DMS79 treated with DMSO at 0.1 percent for 48 hours (cell line): ENCODE results near the gene CLIC4.
"Not testable (repeated sequence)": the region's sequence is repeated elsewhere in the genome, so short reads cannot be mapped to it uniquely, and the experiment has no call there.

ENCODE experiments used
- DNase-seq: peaks from one replicate; lab custom pipeline; 2025; lab: John Stamatoyannopoulos, UW

Gene CLIC4

DNA sequence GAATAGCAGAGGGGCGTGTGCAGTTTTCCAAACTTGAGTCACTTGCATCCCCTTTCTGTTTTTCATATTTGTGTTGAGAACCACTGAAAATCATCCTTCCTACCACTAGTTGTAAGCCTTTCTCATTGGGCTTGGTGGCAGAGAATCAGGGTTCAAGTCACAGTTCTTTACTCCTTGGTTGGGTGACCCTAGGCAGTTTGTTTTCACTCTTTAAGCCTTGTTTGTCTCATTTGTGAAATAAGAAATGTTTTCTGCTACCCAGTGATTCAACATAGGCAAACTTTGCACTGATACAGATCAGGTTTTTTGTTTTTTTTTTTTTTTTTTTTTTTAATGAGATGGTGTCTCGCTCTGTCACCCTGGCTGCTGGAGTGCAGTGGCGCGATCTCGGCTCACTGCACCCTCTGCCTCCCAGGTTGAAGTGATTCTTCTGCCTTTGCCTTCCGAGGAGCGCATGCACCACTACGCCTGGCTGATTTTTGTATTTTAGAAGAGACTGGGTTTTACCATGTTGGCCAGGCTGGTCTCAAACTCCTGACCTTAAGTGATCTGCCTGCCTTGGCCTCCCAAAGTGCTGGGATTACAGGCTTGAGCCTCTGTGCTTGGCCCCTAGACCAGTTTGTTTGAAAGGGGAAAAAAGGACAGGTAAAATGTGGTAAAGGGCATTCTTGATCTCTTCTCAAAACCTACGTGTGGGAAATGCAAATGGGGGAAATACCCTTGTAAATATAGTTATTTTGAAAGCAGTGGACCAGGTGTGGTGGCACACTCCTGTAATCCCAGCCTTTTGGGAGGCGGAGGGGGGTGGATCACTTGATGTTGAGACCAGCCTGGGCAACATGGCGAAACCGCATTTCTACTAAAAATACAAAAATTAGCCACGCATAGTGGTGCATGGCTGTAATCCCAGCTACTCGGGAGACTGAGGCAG, 3.2 kb downstream of the CLIC4 start:
- no peak for DNase-seq

- no peak for DNase-seq
These were observed 4.0 kb downstream of the CLIC4 start for GRCh38 chr1:24749252-24749651.

DNA sequence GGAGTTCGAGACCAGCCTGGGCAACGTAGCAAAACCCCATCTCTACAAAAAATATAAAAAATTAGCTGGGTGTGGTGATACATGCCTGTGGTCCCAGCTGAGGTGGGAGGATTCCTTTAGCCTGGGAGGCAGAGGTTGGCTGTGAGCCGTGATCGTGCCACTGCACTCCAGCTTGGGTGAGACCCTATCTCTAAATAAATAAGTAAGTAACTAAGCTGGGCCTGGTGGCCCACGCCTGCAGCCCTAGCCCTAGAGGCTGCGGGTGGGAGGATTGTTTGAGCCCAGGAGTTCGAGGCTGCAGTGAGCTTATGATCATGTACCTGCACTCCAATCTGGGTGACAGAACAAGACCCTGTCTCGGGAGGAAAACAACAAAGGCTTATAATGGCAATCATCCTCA, 4.6 kb downstream of the CLIC4 start:
- no peak for DNase-seq

- DNase-seq = no peak
These were observed 6.6 kb downstream of the CLIC4 start for GRCh38 chr1:24751833-24752232.

GRCh38 chr1:24752305-24752704, 7.1 kb downstream of the CLIC4 start:
- DNase-seq = no peak

DNA sequence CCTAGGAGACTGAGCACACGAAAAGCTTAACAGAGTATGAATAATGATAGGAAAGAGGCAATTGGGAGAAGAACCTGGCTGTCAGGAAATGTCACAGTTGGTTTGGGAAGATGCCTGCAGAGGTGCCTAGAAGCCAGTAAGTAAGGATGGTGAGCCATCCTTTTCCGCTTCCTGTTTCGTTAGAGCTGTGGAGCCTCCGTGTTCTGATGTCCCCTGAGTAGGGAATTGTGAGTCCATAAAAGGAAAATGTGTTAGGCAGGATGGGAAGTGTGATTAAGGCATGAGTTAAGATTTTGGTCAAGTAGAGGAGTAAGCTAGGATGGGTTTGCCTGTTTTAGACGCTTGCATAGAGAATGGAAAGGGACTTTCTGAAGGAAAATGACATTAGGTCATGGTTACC, 9.0 kb downstream of the CLIC4 start:
- no peak for DNase-seq

GRCh38 chr1:24755323-24755722, 10.1 kb downstream of the CLIC4 start:
- not testable (repeated sequence) for DNase-seq

DNA sequence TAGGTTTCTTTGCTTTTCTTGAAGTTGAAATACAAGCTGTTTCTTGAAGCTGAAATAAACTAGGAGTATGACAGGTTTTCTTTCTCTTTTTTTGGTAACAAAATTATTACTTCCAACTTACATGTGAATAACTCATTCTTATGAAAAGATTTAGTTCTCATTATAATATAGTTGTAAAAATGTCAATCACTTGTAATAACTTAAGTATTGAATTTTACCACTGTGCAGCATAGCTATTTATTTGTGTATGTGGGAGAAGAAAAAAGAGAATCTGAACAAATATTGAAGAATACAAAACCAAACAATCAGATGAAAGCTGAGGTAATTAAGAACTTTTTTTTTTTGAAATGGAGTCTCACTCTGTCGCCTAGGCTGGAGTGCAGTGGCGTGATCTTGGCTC, 11.1 kb downstream of the CLIC4 start:
- no peak for DNase-seq

- DNase-seq = no peak
These were observed 14.2 kb downstream of the CLIC4 start for GRCh38 chr1:24759492-24759891.

DNA sequence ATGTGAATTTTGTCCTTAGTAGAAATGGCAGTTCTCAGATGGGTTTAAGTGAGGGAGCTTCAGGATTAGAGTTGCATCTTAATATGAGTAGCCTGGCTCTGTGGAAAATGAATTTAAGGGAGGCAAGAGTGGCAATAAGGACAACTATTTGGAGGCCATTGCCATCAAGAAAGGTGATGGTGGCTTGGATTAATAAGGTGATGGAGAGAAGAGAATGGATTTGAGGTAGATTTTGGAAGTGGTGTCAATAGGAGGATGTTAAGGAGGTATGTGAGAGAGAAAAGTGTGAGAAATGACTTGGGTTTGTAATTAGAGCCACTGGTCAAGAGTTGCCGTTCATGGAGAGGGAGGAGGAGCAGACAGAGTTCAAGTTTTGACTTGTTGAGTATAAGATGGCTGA, 16.3 kb downstream of the CLIC4 start:
- no peak for DNase-seq

GRCh38 chr1:24762133-24762676, 17.0 kb downstream of the CLIC4 start:
- no peak for DNase-seq

GRCh38 chr1:24763671-24764070, 18.4 kb downstream of the CLIC4 start:
- no peak for DNase-seq

DNA sequence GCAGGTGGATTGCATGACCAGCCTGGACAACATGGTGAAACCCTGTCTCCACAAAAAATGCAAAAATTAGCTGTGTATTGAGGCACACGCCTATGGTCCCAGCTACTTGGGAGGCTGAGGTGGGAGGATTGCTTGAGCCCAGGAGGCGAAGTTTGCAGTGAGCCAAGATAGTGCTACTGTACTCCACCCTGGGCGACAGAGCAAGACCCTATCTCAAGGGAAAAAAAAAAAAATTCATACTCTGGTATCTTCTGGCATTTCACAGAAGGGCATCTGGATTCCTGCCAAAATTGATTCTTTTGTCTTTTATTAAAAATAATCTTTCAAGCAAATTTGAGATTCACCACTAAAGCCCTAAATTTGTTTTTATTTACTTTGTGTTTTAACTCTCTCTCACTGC, 19.2 kb downstream of the CLIC4 start:
- DNase-seq = no peak

GRCh38 chr1:24764848-24765247, 19.6 kb downstream of the CLIC4 start:
- no peak for DNase-seq

DNA sequence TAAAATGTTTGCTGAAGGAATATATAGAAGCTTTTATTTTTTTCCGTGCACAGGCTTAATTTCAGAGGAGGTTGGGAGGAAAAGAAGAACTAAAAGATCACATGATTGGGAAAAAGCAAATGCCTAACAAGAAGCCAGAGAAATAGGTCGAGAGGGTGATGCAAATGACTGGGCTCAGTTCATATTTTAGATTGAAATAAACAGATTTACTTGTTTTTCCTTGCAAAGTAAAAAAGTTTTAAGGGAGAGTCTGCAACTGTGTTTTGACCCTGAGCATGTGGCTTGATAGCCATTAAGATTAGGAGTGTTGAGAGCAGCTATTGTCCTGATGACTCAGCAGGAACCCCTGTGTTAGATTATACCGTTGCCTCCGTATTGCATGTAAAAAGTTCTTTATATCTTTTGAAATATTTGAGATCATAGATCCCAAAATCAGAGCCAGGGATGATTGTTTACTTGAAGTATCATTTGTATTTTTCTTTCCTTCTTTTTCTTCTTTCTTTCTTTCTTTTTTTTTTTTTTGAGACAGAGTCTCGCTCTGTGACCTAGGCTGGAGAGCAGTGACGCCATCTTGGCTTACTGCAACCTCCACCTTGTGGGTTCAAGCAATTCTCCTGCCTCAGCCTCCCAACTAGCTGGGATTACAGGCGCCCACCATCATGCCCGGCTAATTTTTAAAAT, 20.2 kb downstream of the CLIC4 start:
- no peak for DNase-seq

DNA sequence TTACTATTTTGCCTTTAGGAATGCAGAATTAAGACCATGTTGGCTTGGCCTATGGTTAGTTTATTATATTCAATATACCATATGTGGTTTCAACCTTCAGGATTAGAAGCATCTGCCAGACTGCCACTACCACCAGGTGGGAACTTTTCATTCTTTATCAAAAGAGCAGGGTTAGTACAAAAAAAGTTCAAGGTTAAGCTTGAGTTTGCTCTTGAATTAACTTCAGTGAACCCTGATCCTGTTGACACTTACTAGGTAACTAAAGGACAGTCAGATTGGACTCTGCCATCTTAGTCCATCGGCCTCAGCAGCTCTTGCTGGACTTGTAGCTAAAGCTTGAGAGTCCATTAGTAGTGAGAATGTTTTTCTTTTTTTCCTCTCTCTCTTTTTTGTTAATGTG, 22.1 kb downstream of the CLIC4 start:
- no peak for DNase-seq

DNA sequence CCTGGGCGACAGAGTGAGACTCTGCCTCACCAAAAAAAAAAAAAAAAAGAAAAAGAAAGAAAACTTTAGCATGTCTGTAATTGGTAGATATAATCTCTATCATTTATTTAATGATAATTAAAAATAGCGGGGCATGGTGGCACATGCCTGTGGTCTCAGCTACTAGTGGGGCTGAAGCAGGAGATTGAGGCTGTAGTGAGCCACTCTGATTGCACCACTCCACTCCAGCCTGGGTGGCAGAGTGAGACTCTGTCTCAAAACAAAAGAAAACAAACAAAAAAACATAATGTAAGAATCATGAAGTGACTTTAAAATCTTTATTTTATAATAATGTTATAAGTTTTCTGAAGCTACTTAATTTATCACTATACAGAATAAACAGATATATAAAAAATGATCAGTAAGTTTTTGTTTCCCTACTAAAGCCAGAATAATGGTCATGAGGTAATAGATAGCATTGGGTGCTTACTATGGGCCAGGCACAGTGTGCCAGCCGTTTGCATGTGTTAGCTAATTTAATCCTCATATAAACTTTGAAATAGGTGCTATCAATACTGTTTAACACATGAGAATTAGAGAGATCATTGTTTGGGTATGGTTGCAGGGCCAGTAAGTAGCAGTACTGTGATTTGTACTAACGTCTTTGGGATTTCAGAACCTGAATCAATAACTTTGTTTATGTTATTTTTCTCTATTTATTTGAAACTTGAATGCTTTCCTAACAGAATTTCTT, 23.8 kb downstream of the CLIC4 start:
- DNase-seq = no peak

DNA sequence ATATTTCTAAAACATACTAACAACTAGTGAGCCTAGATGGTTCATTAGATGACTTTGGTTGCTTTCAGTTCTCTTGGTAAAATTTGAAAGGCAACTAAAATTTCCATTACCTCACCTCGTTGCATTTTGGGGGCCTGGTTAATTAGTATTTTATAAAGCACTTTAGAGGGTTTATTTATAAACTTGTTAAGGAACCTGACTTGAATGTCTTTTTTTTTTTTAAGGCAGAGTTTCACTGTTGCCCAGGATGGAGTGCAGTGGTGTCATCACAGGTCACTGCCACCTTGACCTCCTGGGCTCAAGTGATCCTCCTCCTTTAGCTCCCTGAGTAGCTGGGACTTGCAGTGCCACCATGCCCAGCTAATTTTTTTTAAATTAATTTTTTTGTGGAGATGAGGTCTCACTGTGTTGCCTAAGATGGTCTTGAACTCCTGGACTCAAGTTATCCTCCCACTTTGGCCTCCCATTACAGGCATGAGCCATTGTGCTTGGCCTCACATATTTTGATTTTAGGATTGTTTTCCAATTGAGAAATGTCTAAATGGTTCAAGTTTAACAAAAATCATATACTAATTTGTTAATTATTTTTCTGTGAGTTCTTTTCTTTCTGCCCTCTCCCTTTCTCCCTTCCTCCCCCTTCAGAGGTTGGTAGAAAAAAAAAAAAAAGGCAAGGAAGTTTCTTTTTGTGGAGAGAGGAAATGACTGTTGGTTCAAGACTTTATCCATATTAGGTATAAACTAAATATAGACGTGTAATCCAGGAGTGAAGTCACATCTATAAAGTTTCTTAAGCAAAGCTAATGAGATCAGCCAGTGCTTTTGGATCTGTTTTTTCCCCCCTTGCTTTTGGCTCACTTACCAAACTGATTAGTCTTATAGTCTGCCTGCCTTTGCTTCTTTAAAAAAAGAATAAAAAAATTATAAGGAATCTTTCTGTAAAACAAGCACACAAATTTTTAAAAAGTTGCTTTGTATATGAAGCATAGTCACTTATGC, 24.7 kb downstream of the CLIC4 start:
- no peak for DNase-seq

GRCh38 chr1:24770881-24771280, 25.6 kb downstream of the CLIC4 start:
- no peak for DNase-seq

- no peak for DNase-seq
These were observed 26.3 kb downstream of the CLIC4 start for GRCh38 chr1:24771574-24771973.

DNA sequence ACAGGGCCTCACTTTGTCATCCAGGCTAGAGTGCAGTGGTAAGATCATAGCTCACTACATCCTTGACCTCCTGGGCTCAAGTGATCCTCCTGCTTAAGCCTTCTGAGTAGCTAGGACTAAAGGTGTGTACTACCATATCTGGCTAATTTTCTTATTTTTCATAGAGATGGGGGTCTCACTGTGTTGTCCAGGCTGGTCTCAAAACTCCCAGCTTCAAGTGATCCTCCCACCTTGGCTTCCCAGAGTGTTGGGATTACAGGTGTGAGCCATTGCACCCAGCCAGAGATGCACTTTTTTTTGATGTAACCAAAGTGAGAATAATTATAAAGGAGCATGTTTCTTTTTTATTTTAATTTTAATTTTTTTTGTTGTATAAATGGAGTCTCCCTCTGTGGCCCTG, 28.4 kb downstream of the CLIC4 start:
- no peak for DNase-seq
